Right lobe of liver (tissue), 4 donors: ENCODE results near the gene HDAC6.

Source experiments
- POLR2A ChIP-seq: fragments of 450-650 bp; IDR thresholded peaks from one replicate; pipeline ENCODE4 v1.6.1; 2017; ENCODE audit warnings: antibody characterized with exemption, mild to moderate bottlenecking
- TF ChIP-seq, protein P1 (sequence below), 4 donors: fragments of 200-600 bp in 3 of 4; fragments of 450-650 bp in 1 of 4; IDR thresholded peaks; one replicate each; pipeline versions ENCODE4 v1.5.1 to v1.8.0; 2016 to 2022; ENCODE audit warnings: antibody characterized with exemption in 4 of 4, mild to moderate bottlenecking in 2 of 4
- donor health status: DM: no; HTN: no; CAD: no.
- donor health status: DM: no; HTN: no; CAD: no.
- donor health status: DM: no; HTN: yes; CAD: no.

DNA sequence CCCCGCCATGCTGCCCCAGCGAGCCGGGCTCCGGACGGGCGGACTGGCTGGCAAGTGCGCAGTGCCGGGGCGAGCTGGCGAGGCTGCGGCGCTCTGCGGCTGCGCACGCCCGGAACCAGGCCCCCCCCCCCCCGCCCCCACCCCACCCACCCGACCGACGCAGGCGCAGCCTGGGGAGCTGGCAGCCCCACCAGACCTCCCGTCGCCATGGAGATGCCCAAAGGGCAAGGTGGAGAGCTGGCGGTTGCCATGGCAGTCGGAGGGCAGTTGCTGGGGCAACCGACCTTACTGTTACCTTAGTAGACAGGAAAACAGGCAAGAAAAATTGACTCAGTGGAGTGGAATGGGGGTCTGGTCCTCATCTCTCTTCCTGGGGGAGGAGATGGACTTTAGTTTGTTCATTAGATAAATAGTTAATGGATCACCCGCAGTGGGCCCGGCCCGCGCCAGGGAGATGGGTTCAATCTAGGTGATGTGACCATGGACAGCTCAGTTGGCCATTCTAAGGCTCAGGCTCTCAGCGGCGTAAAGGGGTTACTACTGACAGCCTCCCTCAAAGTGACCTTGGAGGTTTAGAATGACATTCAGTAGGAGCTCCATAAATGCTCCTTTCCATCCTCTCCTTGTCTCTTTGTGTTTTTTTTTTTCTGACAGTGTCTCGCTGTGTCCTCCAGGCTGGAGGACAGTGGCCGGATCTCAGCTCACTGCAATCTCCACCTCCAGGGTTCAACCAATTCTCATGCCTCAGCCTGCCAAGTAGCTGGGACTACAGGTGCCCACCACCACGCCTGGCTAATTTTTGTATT lies 33.9 kb downstream of the HDAC6 start, which contains the start of gene PCSK1N:
- TF ChIP-seq, protein P1, sequence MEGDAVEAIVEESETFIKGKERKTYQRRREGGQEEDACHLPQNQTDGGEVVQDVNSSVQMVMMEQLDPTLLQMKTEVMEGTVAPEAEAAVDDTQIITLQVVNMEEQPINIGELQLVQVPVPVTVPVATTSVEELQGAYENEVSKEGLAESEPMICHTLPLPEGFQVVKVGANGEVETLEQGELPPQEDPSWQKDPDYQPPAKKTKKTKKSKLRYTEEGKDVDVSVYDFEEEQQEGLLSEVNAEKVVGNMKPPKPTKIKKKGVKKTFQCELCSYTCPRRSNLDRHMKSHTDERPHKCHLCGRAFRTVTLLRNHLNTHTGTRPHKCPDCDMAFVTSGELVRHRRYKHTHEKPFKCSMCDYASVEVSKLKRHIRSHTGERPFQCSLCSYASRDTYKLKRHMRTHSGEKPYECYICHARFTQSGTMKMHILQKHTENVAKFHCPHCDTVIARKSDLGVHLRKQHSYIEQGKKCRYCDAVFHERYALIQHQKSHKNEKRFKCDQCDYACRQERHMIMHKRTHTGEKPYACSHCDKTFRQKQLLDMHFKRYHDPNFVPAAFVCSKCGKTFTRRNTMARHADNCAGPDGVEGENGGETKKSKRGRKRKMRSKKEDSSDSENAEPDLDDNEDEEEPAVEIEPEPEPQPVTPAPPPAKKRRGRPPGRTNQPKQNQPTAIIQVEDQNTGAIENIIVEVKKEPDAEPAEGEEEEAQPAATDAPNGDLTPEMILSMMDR (IDR thresholded peaks at IDR 0.05), result no peak
- TF ChIP-seq POLR2A, result no peak
